Mesothelial cell of epicardium (in vitro differentiated cells): ENCODE results near the gene BAK1. TPM values are rescaled to one million over a fixed set of nuclear protein-coding genes. Genes with fewer than 3 reads are reported as not detected.
A peak's percentile ranks its signal among the peaks of the same experiment; 100 is the strongest.

Experiments used
- DNase-seq, 2 experiments: peaks; one replicate each; pipeline ENCODE4 v3.0.0; 2021; ENCODE audit warnings: low spot score in 2 of 2; ENCODE audit not compliant: unreplicated experiment in 2 of 2
- H3K27ac Mint-ChIP-seq: 2 replicates; pipeline ENCODE4 v1.8.0; 2021; ENCODE audit warnings: mixed read lengths
- H3K27me3 Mint-ChIP-seq: 2 replicates; pipeline ENCODE4 v1.8.0; 2021; ENCODE audit warnings: low read depth, mixed read lengths
- H3K36me3 Mint-ChIP-seq: 2 replicates; pipeline ENCODE4 v1.8.0; 2021; ENCODE audit warnings: mixed read lengths
- H3K4me1 Mint-ChIP-seq: 2 replicates; pipeline ENCODE4 v1.8.0; 2021; ENCODE audit warnings: mixed read lengths
- H3K4me3 Mint-ChIP-seq: 2 replicates; pipeline ENCODE4 v1.8.0; 2021; ENCODE audit warnings: mild to moderate bottlenecking, moderate library complexity, mixed read lengths
- H3K9me3 Mint-ChIP-seq: 2 replicates; pipeline ENCODE4 v1.8.0; 2021; ENCODE audit warnings: mixed read lengths
- CTCF ChIP-seq: fragments of 200-600 bp; sonication (generic); IDR thresholded peaks from one replicate; pipeline ENCODE4 v1.5.0; 2021; ENCODE audit warnings: antibody characterized with exemption; ENCODE audit not compliant: unreplicated experiment
- total RNA-seq: library from RNA; stranded (reverse); gene quantifications from 3 replicates; pipeline ENCODE4 v1.2.1, GENCODE V29; 2021

The BAK1 gene
- 14.0 to 15.1 TPM (median 15.0 TPM) in 3 replicates for total RNA-seq

- H3K27ac Mint-ChIP-seq = peak within 1 kb of the TSS; percentile 55
- H3K4me1 Mint-ChIP-seq = peaks cover 8% of the 10 kb centered on the region
- H3K4me3 Mint-ChIP-seq = peak within 1 kb of the TSS; percentile 77
- peaks cover 9% of the 10 kb centered on the region for H3K36me3 Mint-ChIP-seq
- no peaks in the 10 kb centered on the region for H3K27me3 Mint-ChIP-seq
- no peaks in the 10 kb centered on the region for H3K9me3 Mint-ChIP-seq
- TF ChIP-seq CTCF = no peak
- DNase-seq = peak; percentile 71 to 81
Observed at GRCh38 chr6:33579828-33580714, at the start of gene BAK1. Gene BAK1, minus strand, starts transcription at chr6:33580276. Its CDS starts 2,672 bp downstream, at chr6:33577604.

GRCh38 chr6:33628401-33628964, 48.4 kb upstream of the BAK1 start:
- peaks cover 4% of the 10 kb centered on the region for H3K4me1 Mint-ChIP-seq
- no peak for TF ChIP-seq CTCF
- no peaks in the 10 kb centered on the region for H3K9me3 Mint-ChIP-seq
- no peak for DNase-seq
- H3K4me3 Mint-ChIP-seq = no peak overlapping the region
- H3K27ac Mint-ChIP-seq = no peak overlapping the region
- H3K36me3 Mint-ChIP-seq = no peaks in the 10 kb centered on the region
- peaks cover 26% of the 10 kb centered on the region for H3K27me3 Mint-ChIP-seq

- no peak overlapping the region for H3K27ac Mint-ChIP-seq
- no peaks in the 10 kb centered on the region for H3K9me3 Mint-ChIP-seq
- TF ChIP-seq CTCF = no peak
- no peak for DNase-seq
- H3K4me1 Mint-ChIP-seq = peaks cover 1% of the 10 kb centered on the region
- H3K36me3 Mint-ChIP-seq = no peaks in the 10 kb centered on the region
- peaks cover 27% of the 10 kb centered on the region for H3K27me3 Mint-ChIP-seq
- H3K4me3 Mint-ChIP-seq = no peak overlapping the region
Observed at GRCh38 chr6:33627876-33628275, 47.8 kb upstream of the BAK1 start.

- Mint-ChIP-seq H3K4me3 (no peak overlapping the region), H3K4me1 (peaks cover 12% of the 10 kb centered on the region), H3K27ac (no peak overlapping the region), H3K36me3 (no peaks in the 10 kb centered on the region), H3K9me3 (no peaks in the 10 kb centered on the region), H3K27me3 (peaks cover 42% of the 10 kb centered on the region)
- no peak for TF ChIP-seq CTCF
- no peak for DNase-seq
Observed at GRCh38 chr6:33624856-33625255, 44.8 kb upstream of the BAK1 start.

GRCh38 chr6:33623895-33624381, 43.9 kb upstream of the BAK1 start:
- no peaks in the 10 kb centered on the region for H3K9me3 Mint-ChIP-seq
- H3K4me3 Mint-ChIP-seq = no peak overlapping the region
- DNase-seq = no peak
- H3K27me3 Mint-ChIP-seq = peaks cover 51% of the 10 kb centered on the region
- no peak overlapping the region for H3K27ac Mint-ChIP-seq
- H3K36me3 Mint-ChIP-seq = no peaks in the 10 kb centered on the region
- TF ChIP-seq CTCF = no peak
- peaks cover 15% of the 10 kb centered on the region for H3K4me1 Mint-ChIP-seq
